Progenitor cell of endocrine pancreas (in vitro differentiated cells): Measurements from ENCODE around the gene FAM110A. TPM values are rescaled to one million over a fixed set of nuclear protein-coding genes. Genes with fewer than 3 reads are reported as not detected.
A peak's percentile ranks its signal among the peaks of the same experiment; 100 is the strongest.
"Not testable (repeated sequence)": the region's sequence is repeated elsewhere in the genome, so short reads cannot be mapped to it uniquely, and the experiment has no call there.

ENCODE experiments used
- DNase-seq: peaks from one replicate; pipeline ENCODE4 v3.0.0; 2021; ENCODE audit warnings: low spot score; ENCODE audit not compliant: unreplicated experiment
- H3K27ac Mint-ChIP-seq: 2 replicates; pipeline ENCODE4 v1.8.0; 2021; ENCODE audit warnings: mild to moderate bottlenecking, moderate library complexity, mixed read lengths
- H3K27me3 Mint-ChIP-seq: 2 replicates; pipeline ENCODE4 v1.8.0; 2021; ENCODE audit warnings: mixed read lengths
- H3K36me3 Mint-ChIP-seq: 2 replicates; pipeline ENCODE4 v1.8.0; 2022; ENCODE audit warnings: mixed read lengths; ENCODE audit not compliant: insufficient read depth
- H3K4me1 Mint-ChIP-seq: 2 replicates; pipeline ENCODE4 v1.8.0; 2021; ENCODE audit warnings: low read depth, mixed read lengths
- H3K4me3 Mint-ChIP-seq: 2 replicates; pipeline ENCODE4 v1.8.0; 2021; ENCODE audit warnings: low read depth, mild to moderate bottlenecking, moderate library complexity, mixed read lengths
- H3K9me3 Mint-ChIP-seq: 2 replicates; pipeline ENCODE4 v1.8.0; 2021; ENCODE audit warnings: low read depth, mixed read lengths
- CTCF ChIP-seq: fragments of 200-600 bp; sonication (generic); IDR thresholded peaks from one replicate; pipeline ENCODE4 v1.5.0; 2021; ENCODE audit warnings: antibody characterized with exemption, mild to moderate bottlenecking; ENCODE audit not compliant: unreplicated experiment
- total RNA-seq: library from RNA; stranded (reverse); gene quantifications from 2 replicates; pipeline ENCODE4 v1.2.1, GENCODE V29; 2021

Gene FAM110A
- total RNA-seq, 1 donor from 2014 or later: 17.4 TPM

- DNase-seq: no peak
- Mint-ChIP-seq H3K27ac (no peak overlapping the region), H3K4me3 (no peak overlapping the region)
These were observed 11.8 kb downstream of the FAM110A start for GRCh38 chr20:845226-845868.

GRCh38 chr20:845941-846893 lies 12.7 kb downstream of the FAM110A start:
- TF ChIP-seq CTCF: no peak
- H3K27ac Mint-ChIP-seq: no peak overlapping the region
- no peak for DNase-seq
- H3K9me3 Mint-ChIP-seq: no peaks in the 10 kb centered on the region
- H3K27me3 Mint-ChIP-seq: peaks cover 3% of the 10 kb centered on the region
- H3K4me1 Mint-ChIP-seq: peaks cover 10% of the 10 kb centered on the region
- peaks cover 6% of the 10 kb centered on the region for H3K36me3 Mint-ChIP-seq
- H3K4me3 Mint-ChIP-seq: peak overlapping the region; percentile 47

More at GRCh38 chr20:845226-845868, 11.8 kb downstream of the FAM110A start:
- TF ChIP-seq CTCF: no peak
- Mint-ChIP-seq H3K27me3 (peaks cover 3% of the 10 kb centered on the region), H3K36me3 (peaks cover 5% of the 10 kb centered on the region), H3K4me1 (peaks cover 10% of the 10 kb centered on the region), H3K9me3 (no peaks in the 10 kb centered on the region)

GRCh38 chr20:846894-847278 lies 13.4 kb downstream of the FAM110A start:
- DNase-seq: no peak
- H3K4me3 Mint-ChIP-seq: no peak overlapping the region
- H3K27me3 Mint-ChIP-seq: peaks cover 3% of the 10 kb centered on the region
- no peak for TF ChIP-seq CTCF
- no peak overlapping the region for H3K27ac Mint-ChIP-seq
- no peaks in the 10 kb centered on the region for H3K9me3 Mint-ChIP-seq
- H3K4me1 Mint-ChIP-seq: peaks cover 8% of the 10 kb centered on the region
- peaks cover 6% of the 10 kb centered on the region for H3K36me3 Mint-ChIP-seq

GRCh38 chr20:848193-848592 lies 14.7 kb downstream of the FAM110A start:
- no peak for DNase-seq
- Mint-ChIP-seq H3K27ac (no peak overlapping the region), H3K9me3 (no peaks in the 10 kb centered on the region), H3K27me3 (no peaks in the 10 kb centered on the region), H3K4me3 (no peak overlapping the region), H3K36me3 (peaks cover 6% of the 10 kb centered on the region), H3K4me1 (peaks cover 3% of the 10 kb centered on the region)
- no peak for TF ChIP-seq CTCF

GRCh38 chr20:848731-849130 lies 15.2 kb downstream of the FAM110A start:
- not testable (repeated sequence) for H3K4me3 Mint-ChIP-seq, DNase-seq, H3K36me3 Mint-ChIP-seq, H3K27ac Mint-ChIP-seq, H3K27me3 Mint-ChIP-seq, H3K4me1 Mint-ChIP-seq, H3K9me3 Mint-ChIP-seq
